CD4-positive, CD25-positive, alpha-beta regulatory T cell (primary cell): ENCODE measurements around the gene NT5C3A. TPM values are rescaled to one million over a fixed set of nuclear protein-coding genes. Genes with fewer than 3 reads are reported as not detected.

Experiments used
- ATAC-seq, 2 donors: fragments of 150-1000 bp; cut with Tn5 transposase; one replicate each; pipeline ENCODE4 v1.10.0; 2021; ENCODE audit warnings: low read depth in 2 of 2, moderate number of reproducible peaks in 2 of 2, moderate library complexity in 1 of 2
- DNase-seq, 3 donors: peaks; one replicate each; pipeline versions ENCODE4 v3.0.0 to v3.0.0-alpha.2; 2012 to 2022; ENCODE audit warnings: mixed read lengths in 1 of 3
- H3K27ac ChIP-seq: one replicate; pipeline ENCODE4 v1.7.0; 2013; ENCODE audit warnings: mild to moderate bottlenecking, low read length; ENCODE audit not compliant: insufficient read depth, poor library complexity, severe bottlenecking
- H3K27me3 ChIP-seq: one replicate; pipeline ENCODE4 v1.7.0; 2013; ENCODE audit warnings: low read length; ENCODE audit not compliant: control insufficient read depth, insufficient read depth
- H3K36me3 ChIP-seq: one replicate; pipeline ENCODE4 v1.7.0; 2013; ENCODE audit warnings: mild to moderate bottlenecking, low read length, moderate library complexity; ENCODE audit not compliant: control insufficient read depth, insufficient read depth
- H3K4me1 ChIP-seq: 2 replicates; pipeline ENCODE4 v1.7.0; 2013; ENCODE audit warnings: mild to moderate bottlenecking, low read length; ENCODE audit not compliant: insufficient read depth, control insufficient read depth, poor library complexity, severe bottlenecking
- H3K4me3 ChIP-seq: one replicate; pipeline ENCODE4 v1.7.0; 2013; ENCODE audit warnings: low read depth, mild to moderate bottlenecking, low read length, moderate library complexity
- H3K9me3 ChIP-seq, 2 experiments: 1 replicate in 1 of 2; 2 replicates in 1 of 2; pipeline ENCODE4 v1.7.0; 2013; ENCODE audit warnings: low read length in 2 of 2, mild to moderate bottlenecking in 1 of 2, moderate library complexity in 1 of 2; ENCODE audit not compliant: control insufficient read depth in 2 of 2
- H3K27ac Mint-ChIP-seq, 3 donors: one replicate each; pipeline ENCODE4 v1.8.0; 2020 to 2022; ENCODE audit warnings: mild to moderate bottlenecking in 3 of 3, mixed read lengths in 3 of 3, moderate library complexity in 2 of 3
- H3K27me3 Mint-ChIP-seq: one replicate; pipeline ENCODE4 v1.8.0; 2022; ENCODE audit warnings: mild to moderate bottlenecking, mixed read lengths
- H3K36me3 Mint-ChIP-seq: one replicate; pipeline ENCODE4 v1.8.0; 2020; ENCODE audit warnings: mixed read lengths
- H3K4me1 Mint-ChIP-seq, 4 donors: one replicate each; pipeline ENCODE4 v1.8.0; 2020 to 2022; ENCODE audit warnings: mixed read lengths in 4 of 4, mild to moderate bottlenecking in 1 of 4
- H3K4me3 Mint-ChIP-seq, 4 donors: one replicate each; pipeline ENCODE4 v1.8.0; 2020 to 2022; ENCODE audit warnings: mild to moderate bottlenecking in 4 of 4, mixed read lengths in 4 of 4, moderate library complexity in 3 of 4
- H3K9me3 Mint-ChIP-seq, 7 donors: one replicate each; pipeline ENCODE4 v1.8.0; 2020 to 2022; ENCODE audit warnings: mixed read lengths in 7 of 7, mild to moderate bottlenecking in 3 of 7, moderate library complexity in 2 of 7
- polyA plus RNA-seq, 4 donors: library from polyadenylated mRNA; unstranded; fragments of 300-500 nt; fragmentation: Illumina TruSeq; gene quantifications; one replicate each; pipeline ENCODE4 v1.2.3, GENCODE V29; 2021
- total RNA-seq: library from RNA; stranded (reverse); gene quantifications from one replicate; pipeline ENCODE4 v1.2.3, GENCODE V29; 2022

NT5C3A gene
- total and polyA plus RNA-seq, 5 donors from 2014 or later, result 55.1 to 74.0 (median 61.7) TPM

- DNase-seq (peak; percentile 88 to 97 (median 94)), ATAC-seq (peak; percentile 91 to 93)
- Mint-ChIP-seq H3K4me3 (peak overlapping the region; percentile 91 to 98 (median 97)), H3K27ac (peak overlapping the region; percentile 94 to 97 (median 97)), H3K4me1 (peaks cover 23 to 52% (median 35%) of the 10 kb centered on the region in 4 donors), H3K36me3 (peaks cover 12% of the 10 kb centered on the region), H3K27me3 (peaks cover 13% of the 10 kb centered on the region), H3K9me3 (peaks cover 0 to 11% (median 3%) of the 10 kb centered on the region in 7 donors)
- no peaks in the 10 kb centered on the region for H3K36me3 ChIP-seq
- H3K4me3 ChIP-seq, result peak overlapping the region; percentile 82
- H3K27me3 ChIP-seq, result peaks cover 7% of the 10 kb centered on the region
- peak overlapping the region; percentile 87 for H3K27ac ChIP-seq
- peaks cover 44% of the 10 kb centered on the region for H3K4me1 ChIP-seq
- H3K9me3 ChIP-seq, result peaks cover 6 to 11% of the 10 kb centered on the region in 2 experiments
Measured at GRCh38 chr7:33062782-33063443, 337 bp upstream of the NT5C3A start.

DNA sequence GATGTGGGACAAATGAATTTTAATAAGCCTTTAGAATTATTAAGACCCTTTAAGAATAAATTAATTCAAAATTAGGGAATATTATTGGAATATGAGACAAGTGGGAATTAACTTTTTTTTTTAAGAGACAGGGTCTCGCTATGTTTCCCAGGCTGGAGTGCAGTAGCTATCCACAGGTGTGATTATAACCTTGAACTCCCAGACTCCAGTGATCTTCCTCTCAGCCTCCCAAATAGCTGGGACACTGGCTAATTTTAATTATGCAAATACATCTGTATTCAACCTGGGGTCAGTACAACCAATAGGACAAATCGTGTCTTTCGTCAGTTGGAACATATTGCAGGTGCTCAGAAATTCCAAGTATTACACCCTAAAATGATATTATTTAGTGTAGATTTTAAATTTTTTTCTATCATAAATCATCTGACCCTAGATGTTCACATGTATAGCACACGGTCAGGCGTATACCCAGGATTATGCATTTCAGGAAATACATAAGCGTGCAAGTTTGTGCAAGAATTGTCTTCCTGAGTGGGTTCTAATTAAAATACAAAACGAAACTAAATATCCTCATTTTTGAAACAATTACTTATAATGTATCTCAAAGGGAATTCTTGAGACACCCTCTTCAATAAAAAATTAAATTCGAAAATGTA lies 1.2 kb downstream of the NT5C3A start:
- Mint-ChIP-seq H3K4me3 (peak overlapping the region; percentile 91 to 98 (median 94)), H3K27ac (peak overlapping the region; percentile 78 to 97 (median 92)), H3K9me3 (peaks cover 0 to 7% (median 3%) of the 10 kb centered on the region in 7 donors), H3K4me1 (peaks cover 27 to 67% (median 40%) of the 10 kb centered on the region in 4 donors), H3K27me3 (peaks cover 9% of the 10 kb centered on the region), H3K36me3 (peaks cover 11% of the 10 kb centered on the region)
- Histone ChIP-seq H3K4me1 (peaks cover 47% of the 10 kb centered on the region), H3K27ac (no peak overlapping the region), H3K4me3 (peak overlapping the region; percentile 82), H3K27me3 (peaks cover 4% of the 10 kb centered on the region), H3K36me3 (no peaks in the 10 kb centered on the region), H3K9me3 (peaks cover 6 to 7% of the 10 kb centered on the region in 2 experiments)
- ATAC-seq (no peak), DNase-seq (no peak)

- H3K27me3 Mint-ChIP-seq, result no peaks in the 10 kb centered on the region
Measured at GRCh38 chr7:33059635-33060034, 2.9 kb downstream of the NT5C3A start.

GRCh38 chr7:33055158-33055557 lies 7.4 kb downstream of the NT5C3A start:
- H3K36me3 ChIP-seq, result no peaks in the 10 kb centered on the region
- H3K4me3 ChIP-seq, result no peak overlapping the region
- peak overlapping the region; percentile 69 for H3K27ac ChIP-seq
- DNase-seq (no peak), ATAC-seq (no peak)
- H3K27ac Mint-ChIP-seq, result peak overlapping the region; percentile 83 to 90 (median 90)
- H3K4me3 Mint-ChIP-seq, result peak overlapping the region in 1 of 4 donors; percentile 4
- H3K27me3 ChIP-seq, result no peaks in the 10 kb centered on the region
- no peaks in the 10 kb centered on the region for H3K27me3 Mint-ChIP-seq
- peaks cover 44 to 88% (median 66%) of the 10 kb centered on the region in 4 donors for H3K4me1 Mint-ChIP-seq
- H3K9me3 Mint-ChIP-seq, result no peaks in the 10 kb centered on the region
- peaks cover 54% of the 10 kb centered on the region for H3K4me1 ChIP-seq
- no peaks in the 10 kb centered on the region for H3K9me3 ChIP-seq
- peaks cover 4% of the 10 kb centered on the region for H3K36me3 Mint-ChIP-seq

More at GRCh38 chr7:33059635-33060034, 2.9 kb downstream of the NT5C3A start:
- Histone ChIP-seq H3K27me3 (no peaks in the 10 kb centered on the region), H3K27ac (no peak overlapping the region), H3K36me3 (no peaks in the 10 kb centered on the region), H3K9me3 (no peaks in the 10 kb centered on the region), H3K4me3 (peak overlapping the region; percentile 37), H3K4me1 (peaks cover 56% of the 10 kb centered on the region)
- H3K4me3 Mint-ChIP-seq, result peak overlapping the region in 2 of 4 donors; percentile 51 to 91
- H3K4me1 Mint-ChIP-seq, result peaks cover 37 to 83% (median 53%) of the 10 kb centered on the region in 4 donors
- peaks cover 0 to 3% (median 0%) of the 10 kb centered on the region in 7 donors for H3K9me3 Mint-ChIP-seq
- no peak for DNase-seq
- peak overlapping the region in 2 of 3 donors; percentile 39 to 97 for H3K27ac Mint-ChIP-seq
- peaks cover 4% of the 10 kb centered on the region for H3K36me3 Mint-ChIP-seq
- no peak for ATAC-seq

GRCh38 chr7:33054261-33054964 lies 8.2 kb downstream of the NT5C3A start:
- H3K4me3 Mint-ChIP-seq, result peak overlapping the region in 2 of 4 donors; percentile 16 to 66
- peak overlapping the region; percentile 83 to 90 (median 90) for H3K27ac Mint-ChIP-seq
- Histone ChIP-seq H3K27me3 (no peaks in the 10 kb centered on the region), H3K4me3 (peak overlapping the region; percentile 47), H3K4me1 (peaks cover 50% of the 10 kb centered on the region), H3K9me3 (no peaks in the 10 kb centered on the region), H3K27ac (peak overlapping the region; percentile 69), H3K36me3 (no peaks in the 10 kb centered on the region)
- DNase-seq (peak in 2 of 3 donors; percentile 29 to 56), ATAC-seq (peak; percentile 76 to 80)
- H3K36me3 Mint-ChIP-seq, result peaks cover 4% of the 10 kb centered on the region
- H3K4me1 Mint-ChIP-seq, result peaks cover 42 to 86% (median 64%) of the 10 kb centered on the region in 4 donors
- H3K27me3 Mint-ChIP-seq, result no peaks in the 10 kb centered on the region
- no peaks in the 10 kb centered on the region for H3K9me3 Mint-ChIP-seq

- H3K4me1 ChIP-seq, result peaks cover 43% of the 10 kb centered on the region
- peak overlapping the region in 1 of 4 donors; percentile 35 for H3K4me3 Mint-ChIP-seq
- no peaks in the 10 kb centered on the region for H3K27me3 Mint-ChIP-seq
- H3K4me1 Mint-ChIP-seq, result peaks cover 39 to 85% (median 61%) of the 10 kb centered on the region in 4 donors
- no peaks in the 10 kb centered on the region for H3K36me3 ChIP-seq
- H3K9me3 Mint-ChIP-seq, result no peaks in the 10 kb centered on the region
- H3K9me3 ChIP-seq, result no peaks in the 10 kb centered on the region
- H3K27ac Mint-ChIP-seq, result peak overlapping the region; percentile 83 to 90 (median 90)
- H3K36me3 Mint-ChIP-seq, result peaks cover 3% of the 10 kb centered on the region
- ATAC-seq, result no peak
- DNase-seq, result no peak
- no peak overlapping the region for H3K4me3 ChIP-seq
- H3K27ac ChIP-seq, result peak overlapping the region; percentile 69
- H3K27me3 ChIP-seq, result no peaks in the 10 kb centered on the region
Measured at GRCh38 chr7:33053721-33054120, 8.9 kb downstream of the NT5C3A start.

- H3K4me1 Mint-ChIP-seq, result peaks cover 38 to 79% (median 61%) of the 10 kb centered on the region in 4 donors
- no peaks in the 10 kb centered on the region for H3K27me3 ChIP-seq
- no peaks in the 10 kb centered on the region for H3K9me3 ChIP-seq
- peak overlapping the region in 2 of 4 donors; percentile 30 to 73 for H3K4me3 Mint-ChIP-seq
- no peaks in the 10 kb centered on the region for H3K36me3 Mint-ChIP-seq
- DNase-seq, result peak; percentile 17 to 69 (median 56)
- H3K27ac Mint-ChIP-seq, result peak overlapping the region in 1 of 3 donors; percentile 55
- H3K36me3 ChIP-seq, result no peaks in the 10 kb centered on the region
- no peaks in the 10 kb centered on the region for H3K9me3 Mint-ChIP-seq
- H3K4me3 ChIP-seq, result no peak overlapping the region
- peak; percentile 56 to 58 for ATAC-seq
- no peaks in the 10 kb centered on the region for H3K27me3 Mint-ChIP-seq
- peaks cover 46% of the 10 kb centered on the region for H3K4me1 ChIP-seq
- peak overlapping the region; percentile 15 for H3K27ac ChIP-seq
Measured at GRCh38 chr7:33050535-33051318, 11.8 kb downstream of the NT5C3A start.
